Tibial nerve (tissue), 4 donors: ENCODE data around the gene MEF2D. TPM values are rescaled to one million over a fixed set of nuclear protein-coding genes. Genes with fewer than 3 reads are reported as not detected.
A peak's percentile ranks its signal among the peaks of the same experiment; 100 is the strongest.

Experiments
- DNase-seq, 2 donors: peaks; one replicate each; pipeline ENCODE4 v3.0.0-alpha.2; 2019; ENCODE audit warnings: low spot score in 2 of 2
- H3K27ac ChIP-seq, 4 donors: fragments of 200-600 bp; sonication (generic) in 3 of 4; one replicate each; pipeline ENCODE4 v1.5.1; 2017 to 2019; ENCODE audit warnings: mild to moderate bottlenecking in 1 of 4
- H3K27me3 ChIP-seq, 2 donors: fragments of 200-600 bp; sonication (generic) in 1 of 2; one replicate each; pipeline versions ENCODE4 v1.5.1 to v1.6.0; 2017 to 2019
- H3K36me3 ChIP-seq, 3 donors: fragments of 200-600 bp; sonication (generic); one replicate each; pipeline ENCODE4 v1.5.1; 2018 to 2019
- H3K4me1 ChIP-seq, 4 donors: fragments of 200-600 bp; sonication (generic) in 3 of 4; one replicate each; pipeline ENCODE4 v1.5.1; 2017 to 2019
- H3K4me3 ChIP-seq, 4 donors: fragments of 200-600 bp; sonication (generic) in 3 of 4; one replicate each; pipeline ENCODE4 v1.5.1; 2017 to 2019; ENCODE audit warnings: mild to moderate bottlenecking in 1 of 4, moderate library complexity in 1 of 4
- H3K9me3 ChIP-seq, 4 donors: fragments of 200-600 bp; sonication (generic) in 3 of 4; one replicate each; pipeline ENCODE4 v1.5.1; 2017 to 2019
- EP300 ChIP-seq, 2 donors: sonication (generic); formaldehyde crosslinking; IDR thresholded peaks; one replicate each; pipeline ENCODE4 v1.6.1; 2017; ENCODE audit warnings: antibody characterized with exemption in 2 of 2, mild to moderate bottlenecking in 1 of 2
- POLR2A ChIP-seq, 2 donors: fragments of 450-650 bp; IDR thresholded peaks; one replicate each; pipeline ENCODE4 v1.6.1; 2017; ENCODE audit warnings: antibody characterized with exemption in 2 of 2, mild to moderate bottlenecking in 2 of 2, moderate library complexity in 2 of 2
- WGBS, 2 donors: methylation state at CpG; one replicate each; pipeline ENCODE4 v1.1.5; 2018; 5-methylcytosine and 5-hydroxymethylcytosine counted together
- total RNA-seq, 4 donors: library from RNA; depleted of rRNA; stranded (reverse); fragments of >200 nt; gene quantifications; one replicate each; pipeline ENCODE4 v1.1.0, GENCODE V29; 2016
- TF ChIP-seq, protein P1 (sequence below), 5 experiments: fragments of 200-600 bp in 3 of 5; fragments of 450-650 bp in 2 of 5; sonication (generic) in 3 of 5; IDR thresholded peaks; one replicate each; pipeline ENCODE4 v1.5.1; 2016 to 2019; ENCODE audit warnings: antibody characterized with exemption in 5 of 5, mild to moderate bottlenecking in 3 of 5, moderate library complexity in 2 of 5

The MEF2D gene
- total RNA-seq, 4 donors from 2014 or later, result 67.5 to 84.9 (median 70.8) TPM

DNA sequence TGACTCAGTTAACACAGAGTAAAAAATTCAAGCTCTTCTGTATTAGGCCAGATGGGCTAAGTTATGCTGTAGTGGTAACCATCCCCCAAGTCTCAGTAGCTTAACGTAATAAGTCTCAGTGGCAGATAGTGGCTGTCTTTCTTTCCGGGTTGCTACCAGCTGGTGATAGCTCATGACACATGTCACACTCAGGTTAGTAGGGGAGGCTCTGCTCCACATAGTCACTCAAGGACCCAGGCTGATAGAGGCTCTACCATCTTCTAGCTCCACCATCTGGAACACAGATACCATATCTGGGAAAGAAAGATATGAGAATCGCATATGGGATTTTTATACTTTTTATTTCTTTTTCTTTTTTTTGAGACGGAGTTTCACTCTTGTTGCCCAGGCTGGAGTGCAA lies 16.2 kb upstream of the MEF2D start:
- Histone ChIP-seq H3K4me3 (no peak overlapping the region), H3K27ac (no peak overlapping the region), H3K36me3 (no peaks in the 10 kb centered on the region), H3K27me3 (no peaks in the 10 kb centered on the region), H3K9me3 (no peaks in the 10 kb centered on the region), H3K4me1 (peaks cover 0 to 4% (median 0%) of the 10 kb centered on the region in 4 donors)
- TF ChIP-seq, protein P1, sequence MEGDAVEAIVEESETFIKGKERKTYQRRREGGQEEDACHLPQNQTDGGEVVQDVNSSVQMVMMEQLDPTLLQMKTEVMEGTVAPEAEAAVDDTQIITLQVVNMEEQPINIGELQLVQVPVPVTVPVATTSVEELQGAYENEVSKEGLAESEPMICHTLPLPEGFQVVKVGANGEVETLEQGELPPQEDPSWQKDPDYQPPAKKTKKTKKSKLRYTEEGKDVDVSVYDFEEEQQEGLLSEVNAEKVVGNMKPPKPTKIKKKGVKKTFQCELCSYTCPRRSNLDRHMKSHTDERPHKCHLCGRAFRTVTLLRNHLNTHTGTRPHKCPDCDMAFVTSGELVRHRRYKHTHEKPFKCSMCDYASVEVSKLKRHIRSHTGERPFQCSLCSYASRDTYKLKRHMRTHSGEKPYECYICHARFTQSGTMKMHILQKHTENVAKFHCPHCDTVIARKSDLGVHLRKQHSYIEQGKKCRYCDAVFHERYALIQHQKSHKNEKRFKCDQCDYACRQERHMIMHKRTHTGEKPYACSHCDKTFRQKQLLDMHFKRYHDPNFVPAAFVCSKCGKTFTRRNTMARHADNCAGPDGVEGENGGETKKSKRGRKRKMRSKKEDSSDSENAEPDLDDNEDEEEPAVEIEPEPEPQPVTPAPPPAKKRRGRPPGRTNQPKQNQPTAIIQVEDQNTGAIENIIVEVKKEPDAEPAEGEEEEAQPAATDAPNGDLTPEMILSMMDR (IDR thresholded peaks at IDR 0.05), result no peak
- TF ChIP-seq POLR2A (IDR thresholded peaks at IDR 0.05) (no peak), EP300 (IDR thresholded peaks at IDR 0.05) (no peak)
- DNase-seq, result no peak
- 87 to 94% methylated on average over 4 of the region's 4 CpGs for WGBS, 2 donors

DNA sequence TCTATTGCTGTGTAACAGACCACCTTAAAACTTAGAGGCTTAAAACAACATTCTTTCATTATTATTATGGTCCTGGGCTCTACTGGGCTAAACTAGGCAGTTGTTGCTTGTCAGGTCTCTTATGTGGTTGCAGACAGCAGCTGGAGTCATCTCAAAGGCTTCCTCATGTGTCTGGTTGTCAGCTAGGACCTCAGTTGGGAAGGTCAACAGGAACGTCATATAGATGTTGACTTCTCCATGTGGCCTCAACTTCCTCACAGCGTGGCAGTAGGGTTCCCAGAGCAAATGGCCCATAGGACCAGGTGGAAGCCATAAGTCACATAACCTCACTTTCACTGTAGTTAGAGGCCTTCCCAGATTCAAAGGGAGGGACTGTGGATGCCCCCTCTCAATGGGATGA lies 15.4 kb upstream of the MEF2D start:
- WGBS, 2 donors, result 39 to 41% methylated on average over 2 of the region's 2 CpGs
- no peaks in the 10 kb centered on the region for H3K36me3 ChIP-seq
- no peaks in the 10 kb centered on the region for H3K27me3 ChIP-seq
- no peak for TF ChIP-seq POLR2A (IDR thresholded peaks at IDR 0.05)
- TF ChIP-seq, protein P1 (IDR thresholded peaks at IDR 0.05), result no peak
- no peak for TF ChIP-seq EP300 (IDR thresholded peaks at IDR 0.05)
- H3K4me3 ChIP-seq, result no peak overlapping the region
- no peak for DNase-seq
- no peaks in the 10 kb centered on the region for H3K9me3 ChIP-seq
- H3K27ac ChIP-seq, result no peak overlapping the region
- H3K4me1 ChIP-seq, result peaks cover 0 to 12% (median 0%) of the 10 kb centered on the region in 4 donors

DNA sequence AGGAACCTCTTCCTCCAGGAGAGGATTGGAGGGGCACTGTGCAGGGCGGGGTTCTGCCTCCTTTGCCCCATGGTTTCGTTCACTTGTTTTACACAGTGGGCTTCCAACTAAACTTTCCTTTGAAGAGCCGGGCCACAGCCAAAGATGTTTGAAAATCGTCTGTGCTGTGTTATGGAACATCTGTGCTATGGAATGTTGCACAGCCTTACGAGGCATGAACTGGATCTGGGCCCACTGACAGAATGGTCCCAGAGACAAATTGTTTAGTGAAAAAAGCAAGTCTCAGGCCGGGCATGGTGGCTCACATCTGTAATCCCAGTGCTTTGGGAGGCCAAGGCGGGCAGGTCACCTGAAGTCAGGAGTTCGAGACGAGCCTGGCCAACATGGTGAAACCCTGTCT lies 12.6 kb upstream of the MEF2D start:
- no peaks in the 10 kb centered on the region for H3K9me3 ChIP-seq
- H3K4me3 ChIP-seq, result no peak overlapping the region
- DNase-seq, result no peak
- H3K27ac ChIP-seq, result peak overlapping the region in 1 of 4 donors; percentile 29
- no peaks in the 10 kb centered on the region for H3K36me3 ChIP-seq
- no peaks in the 10 kb centered on the region for H3K27me3 ChIP-seq
- peaks cover 0 to 40% (median 17%) of the 10 kb centered on the region in 4 donors for H3K4me1 ChIP-seq
- whole genome bisulfite sequencing, 2 donors, result 68 to 74% methylated on average over 9 of the region's 9 CpGs
- TF ChIP-seq EP300 (IDR thresholded peaks at IDR 0.05) (no peak), POLR2A (IDR thresholded peaks at IDR 0.05) (no peak)
- TF ChIP-seq, protein P1 (IDR thresholded peaks at IDR 0.05), result no peak

DNA sequence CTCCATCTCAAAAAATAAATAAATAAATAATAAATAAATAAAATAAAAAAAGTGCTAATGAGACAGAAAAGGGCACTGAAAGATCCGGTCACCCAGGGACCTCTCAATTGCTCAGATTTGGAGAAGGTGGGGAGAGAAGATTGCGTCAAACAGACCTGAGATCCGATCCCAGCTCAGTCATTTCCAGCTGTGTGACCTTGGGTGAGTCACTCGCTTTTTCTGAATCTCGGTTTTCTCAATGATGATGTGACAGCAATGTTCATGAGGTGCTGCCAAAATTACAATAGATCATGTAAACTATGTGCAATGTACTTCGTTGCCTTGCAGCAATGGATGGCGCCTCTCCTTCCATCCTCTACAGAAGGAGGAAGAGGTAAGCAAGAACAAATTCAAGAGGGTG lies 11.1 kb upstream of the MEF2D start:
- 80 to 86% methylated on average over 7 of the region's 7 CpGs for WGBS, 2 donors
- H3K4me1 ChIP-seq, result peaks cover 0 to 45% (median 18%) of the 10 kb centered on the region in 4 donors
- peak overlapping the region in 3 of 4 donors; percentile 78 to 94 (median 93) for H3K27ac ChIP-seq
- H3K27me3 ChIP-seq, result no peaks in the 10 kb centered on the region
- no peak for DNase-seq
- H3K9me3 ChIP-seq, result no peaks in the 10 kb centered on the region
- no peak overlapping the region for H3K4me3 ChIP-seq
- TF ChIP-seq POLR2A (IDR thresholded peaks at IDR 0.05) (no peak), EP300 (IDR thresholded peaks at IDR 0.05) (no peak)
- TF ChIP-seq, protein P1 (IDR thresholded peaks at IDR 0.05), result no peak
- H3K36me3 ChIP-seq, result no peaks in the 10 kb centered on the region

DNA sequence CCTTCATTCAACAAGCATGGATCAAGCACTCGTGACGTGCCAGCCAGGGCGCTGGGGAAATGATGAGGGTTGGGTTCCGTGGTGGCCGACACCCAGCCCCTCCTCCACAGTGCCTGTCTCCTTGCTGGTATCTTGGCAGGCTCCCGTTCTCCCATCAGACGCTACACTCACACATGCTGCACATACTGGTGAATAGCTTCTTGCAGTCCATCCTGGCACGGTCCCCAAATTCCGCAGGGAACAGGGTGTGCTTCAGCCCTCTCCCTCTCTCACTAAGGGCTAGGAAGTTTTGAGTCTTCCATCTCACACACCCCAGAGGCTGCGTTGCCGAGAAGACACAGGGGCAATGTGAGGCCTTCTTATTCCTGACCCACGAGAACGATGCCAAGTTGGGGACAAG lies 10.1 kb upstream of the MEF2D start:
- no peak overlapping the region for H3K4me3 ChIP-seq
- H3K27me3 ChIP-seq, result no peaks in the 10 kb centered on the region
- peaks cover 0 to 49% (median 22%) of the 10 kb centered on the region in 4 donors for H3K4me1 ChIP-seq
- WGBS, 2 donors, result 34 to 42% methylated on average over 13 of the region's 13 CpGs
- peak; percentile 54 to 69 for DNase-seq
- H3K9me3 ChIP-seq, result no peaks in the 10 kb centered on the region
- peak overlapping the region; percentile 78 to 94 (median 86) for H3K27ac ChIP-seq
- TF ChIP-seq EP300 (IDR thresholded peaks at IDR 0.05) (peak in 1 of 2 donors; percentile 95), POLR2A (IDR thresholded peaks at IDR 0.05) (peak in 1 of 2 donors; percentile 27)
- TF ChIP-seq, protein P1 (IDR thresholded peaks at IDR 0.05), result no peak
- H3K36me3 ChIP-seq, result no peaks in the 10 kb centered on the region
